ENCODE data around the gene ARHGEF33. TPM values are rescaled to one million over a fixed set of nuclear protein-coding genes. Genes with fewer than 3 reads are reported as not detected.

The ARHGEF33 gene
- total RNA-seq, 1 donor = under 0.01 TPM

DNA sequence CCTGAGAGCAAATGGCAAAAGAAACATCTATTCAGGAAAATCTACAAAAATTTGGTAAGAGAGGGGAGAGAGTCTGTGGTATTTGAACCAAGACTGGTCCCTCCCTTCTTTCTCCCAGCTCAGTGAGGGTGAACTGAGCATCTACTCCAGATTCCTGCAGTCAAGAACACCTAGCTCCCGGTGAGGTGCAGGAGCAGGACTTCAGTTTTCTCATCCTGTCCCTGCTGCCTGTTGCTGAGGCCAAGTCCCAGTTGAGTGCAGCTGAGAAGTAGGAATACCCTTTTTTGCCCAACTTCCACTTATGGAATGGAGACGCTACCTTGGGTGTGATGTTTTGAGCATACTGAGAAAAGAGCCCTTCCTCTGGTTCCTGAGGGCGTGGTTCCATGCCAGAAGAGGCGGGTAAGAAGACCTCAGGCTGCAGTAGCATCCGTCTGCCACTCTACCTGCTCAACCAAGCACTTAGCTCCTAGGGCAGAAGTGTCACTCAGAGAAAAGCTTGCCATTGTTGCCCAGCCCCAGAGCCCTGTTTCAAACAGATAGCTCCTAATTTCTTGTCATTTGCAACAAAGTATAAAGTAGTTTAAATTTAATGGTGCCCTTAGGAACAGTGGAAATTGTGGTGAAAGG, 118.3 kb downstream of the ARHGEF33 start:
- no peak for DNase-seq (ENCODE audit: low read depth in 2 of 3, low spot score in 2 of 3)

DNA sequence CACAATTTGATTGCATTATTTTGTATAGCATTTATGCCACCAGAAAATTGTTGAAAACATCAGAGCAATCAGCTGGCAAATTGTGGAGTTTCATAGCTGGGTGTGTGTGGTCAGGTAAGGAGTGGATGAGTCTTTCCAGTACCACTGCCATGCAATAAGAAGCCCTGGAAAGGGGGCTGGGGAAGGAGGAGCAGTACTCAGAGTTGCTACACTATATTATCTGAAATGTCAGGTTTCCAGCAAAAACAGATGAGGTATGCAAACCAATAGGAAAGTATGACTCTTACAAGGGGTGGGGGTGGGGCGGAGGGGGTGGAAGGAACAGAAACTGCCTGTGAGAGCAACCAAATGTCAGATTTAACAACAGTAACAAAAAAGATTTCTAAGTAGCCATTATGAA, 119.0 kb downstream of the ARHGEF33 start:
- no peak for DNase-seq (ENCODE audit: low read depth in 2 of 3, low spot score in 2 of 3)

DNA sequence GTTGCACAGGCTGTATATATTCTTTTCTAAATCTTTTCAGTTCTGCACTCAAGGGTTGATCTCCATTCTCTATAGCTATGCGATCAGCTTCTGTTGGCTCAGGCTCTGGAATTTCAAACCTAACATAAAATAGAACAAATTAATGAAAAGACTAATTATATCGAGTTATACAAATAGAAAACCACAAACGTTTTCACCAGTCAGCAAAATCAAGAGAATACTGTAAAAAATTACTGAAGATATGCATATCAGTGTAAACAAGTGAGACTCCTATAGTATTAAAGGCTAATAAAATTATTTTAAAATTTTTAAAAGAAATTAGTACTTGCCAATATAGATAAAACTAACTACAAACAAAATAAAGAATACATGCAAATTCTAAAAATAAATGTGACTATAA, 124.2 kb downstream of the ARHGEF33 start:
- no peak for DNase-seq (ENCODE audit: low read depth in 2 of 3, low spot score in 2 of 3)

DNA sequence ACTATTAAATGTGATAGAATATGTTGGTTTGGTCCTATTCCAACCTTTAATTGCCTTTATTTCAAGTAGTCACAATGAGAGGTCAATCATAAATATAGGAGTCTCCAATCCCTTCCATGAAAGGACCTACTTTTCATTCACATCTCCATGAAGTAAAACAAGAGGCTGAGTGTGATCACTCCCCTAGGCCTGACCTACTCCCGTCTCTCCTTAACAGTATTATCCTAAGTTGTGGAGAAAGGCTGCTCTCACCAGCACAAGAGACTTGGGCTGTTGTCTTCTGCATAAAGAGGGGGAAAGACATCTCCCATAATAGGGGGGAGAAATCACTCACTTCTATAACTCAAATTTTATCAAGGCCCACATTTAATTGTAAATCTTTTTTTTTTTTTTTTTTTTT, 125.7 kb downstream of the ARHGEF33 start:
- DNase-seq (ENCODE audit: low read depth in 2 of 3, low spot score in 2 of 3) = no peak

DNA sequence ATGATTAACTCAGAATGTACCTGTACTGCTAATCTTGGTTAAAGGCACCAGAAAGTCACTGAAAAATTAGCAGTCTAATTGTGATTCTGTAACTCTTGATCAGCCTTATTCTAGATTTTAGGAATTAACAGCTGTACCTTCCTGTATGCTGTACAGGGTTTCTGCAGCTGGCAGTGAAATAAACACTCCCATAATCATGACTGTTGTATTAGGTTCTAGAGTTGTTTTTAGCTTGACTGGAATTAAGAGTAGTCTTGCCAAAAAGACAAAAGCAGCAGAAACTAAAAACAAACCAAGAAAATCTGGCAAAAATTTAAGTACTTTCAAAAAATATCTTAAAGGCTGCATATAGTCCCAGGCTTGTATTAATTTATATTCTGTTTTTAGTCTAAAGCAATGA, 127.7 kb downstream of the ARHGEF33 start:
- DNase-seq (ENCODE audit: low read depth in 2 of 3, low spot score in 2 of 3) = no peak

DNA sequence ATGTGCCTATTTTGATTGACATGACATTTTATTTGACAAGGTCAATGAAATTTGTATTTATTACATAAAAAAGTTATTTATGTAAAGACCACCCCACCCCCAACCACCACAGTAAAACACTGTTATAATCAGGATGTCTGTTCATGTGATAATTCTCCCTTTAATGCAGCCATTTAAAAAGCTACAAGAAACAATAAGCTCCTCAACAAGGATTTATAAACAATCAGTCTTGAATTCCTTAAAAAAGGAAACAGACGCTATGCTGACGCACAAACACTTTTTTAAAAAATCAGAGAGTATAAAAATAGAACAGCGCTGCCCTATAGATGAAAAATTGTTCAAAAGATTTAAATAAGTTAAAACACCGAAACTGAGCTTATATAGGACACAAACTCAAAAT, 129.0 kb downstream of the ARHGEF33 start:
- no peak for DNase-seq (ENCODE audit: low read depth in 2 of 3, low spot score in 2 of 3)

DNA sequence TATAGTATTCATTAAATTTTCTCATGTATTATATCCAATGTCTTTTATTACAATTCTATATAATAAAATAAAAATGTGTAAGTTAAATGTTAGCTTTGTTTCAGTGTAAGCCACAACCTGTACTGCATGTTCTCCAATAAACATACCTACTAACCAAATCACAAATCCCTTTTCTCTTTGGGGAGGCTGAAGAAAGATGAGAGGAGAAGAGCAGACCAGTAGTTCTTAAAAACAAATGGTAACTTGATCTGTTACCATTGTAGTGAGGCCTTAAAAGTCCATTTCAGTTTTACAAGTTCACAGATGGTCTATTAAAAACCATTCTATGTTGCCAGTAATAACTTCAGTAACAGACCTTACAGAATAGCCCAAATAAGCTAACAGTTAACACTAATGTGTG, 130.7 kb downstream of the ARHGEF33 start:
- no peak for DNase-seq (ENCODE audit: low read depth in 2 of 3, low spot score in 2 of 3)

DNA sequence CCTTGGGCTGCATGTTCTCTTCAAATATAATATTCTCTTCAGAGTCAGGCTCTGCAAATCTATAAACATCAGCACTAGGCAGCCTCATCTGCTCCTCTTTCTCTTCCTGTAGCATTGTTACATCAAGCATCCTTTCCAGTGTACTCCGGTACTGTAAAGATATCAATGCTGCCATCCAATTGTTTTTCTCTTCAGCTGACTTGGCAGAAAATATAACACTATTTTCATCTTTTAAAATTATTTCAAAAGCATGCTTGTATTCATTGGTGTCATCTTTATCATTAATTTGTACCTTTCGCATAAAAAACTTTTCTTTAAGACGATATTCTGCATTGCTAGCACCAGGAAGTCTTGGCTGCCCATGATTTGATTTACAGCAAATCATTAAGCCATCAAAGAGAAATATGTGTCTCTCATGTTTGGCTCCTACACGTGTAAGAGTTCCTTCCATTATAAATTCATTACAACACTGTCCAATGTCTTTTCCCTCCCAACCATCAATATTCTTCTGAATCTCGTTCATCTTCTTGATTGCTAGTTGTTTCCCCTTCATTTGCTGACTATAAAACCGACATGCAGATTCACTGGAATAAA, 133.1 kb downstream of the ARHGEF33 start:
- no peak for DNase-seq (ENCODE audit: low read depth in 2 of 3, low spot score in 2 of 3)

DNA sequence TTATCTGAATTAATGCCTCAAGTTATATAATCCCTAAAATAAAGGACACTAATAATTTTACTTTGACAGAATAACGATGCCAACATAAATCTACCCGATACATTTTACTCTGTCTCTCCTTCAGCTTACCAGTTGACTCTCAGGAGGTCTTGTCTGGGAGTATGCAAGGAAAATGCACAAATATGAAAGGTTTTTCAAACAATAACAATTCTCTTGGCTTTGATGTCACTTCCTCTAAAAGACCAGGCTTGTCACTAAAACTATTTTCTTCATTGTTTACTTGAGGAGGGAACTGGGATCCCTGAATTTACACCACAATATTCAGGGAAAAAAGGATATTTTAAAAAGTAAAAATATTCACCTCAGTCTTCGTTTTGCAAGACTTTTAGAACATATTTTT, 134.0 kb downstream of the ARHGEF33 start:
- DNase-seq (ENCODE audit: low read depth in 2 of 3, low spot score in 2 of 3) = no peak

DNA sequence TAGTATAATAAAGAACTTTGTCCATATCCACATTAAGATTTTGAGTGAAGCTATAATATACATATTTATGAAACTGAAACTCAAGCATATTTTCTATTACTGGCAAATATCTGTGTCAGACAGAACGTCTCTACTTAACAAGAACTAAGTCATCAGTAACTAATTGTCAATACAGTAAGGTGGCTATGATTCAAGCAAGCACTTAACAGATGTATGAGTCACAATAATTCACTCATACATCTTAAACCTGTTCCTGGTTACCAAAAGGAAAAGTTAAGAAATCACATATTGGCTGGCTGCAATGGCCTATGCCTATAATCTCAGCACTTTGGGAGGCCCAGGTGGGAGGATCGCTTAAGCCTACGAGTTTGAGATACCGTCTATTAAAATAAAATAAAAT, 135.2 kb downstream of the ARHGEF33 start:
- no peak for DNase-seq (ENCODE audit: low read depth in 2 of 3, low spot score in 2 of 3)

Small RNA genes lying within 50 kb of the gene (small RNA-seq; reads per million reads assigned to genes)
- gene RN7SL96P (not detected), gene RNU6-851P (not detected)

Other genes with a start within 250 kb of the ARHGEF33 start
- gene GALM, start 223.8 kb upstream of the ARHGEF33 start, total RNA-seq = 6.2 TPM
- gene SRSF7, start 138.5 kb upstream of the ARHGEF33 start, total RNA-seq = 93.2 TPM
- gene GEMIN6, start 111.7 kb upstream of the ARHGEF33 start, total RNA-seq = 4.0 TPM
- 8.3 TPM for gene DHX57, start 13.9 kb upstream of the ARHGEF33 start, total RNA-seq
- 2.2 TPM for gene MORN2, start 13.9 kb upstream of the ARHGEF33 start, total RNA-seq
- gene SOS1, start 231.2 kb downstream of the ARHGEF33 start, total RNA-seq = 8.6 TPM

All from hematopoietic multipotent progenitor cell (in vitro differentiated cells).